Body of pancreas (tissue), 4 donors: ENCODE data around the gene NOS3.

ENCODE experiments used
- POLR2A ChIP-seq, 3 donors: fragments of 450-650 bp; IDR thresholded peaks; one replicate each; pipeline ENCODE4 v1.6.1; 2016; ENCODE audit warnings: antibody characterized with exemption in 3 of 3, mild to moderate bottlenecking in 2 of 3
- TF ChIP-seq, protein P1 (sequence below), 7 experiments: fragments of 450-650 bp in 4 of 7; fragments of 200-600 bp in 3 of 7; sonication (generic) in 3 of 7; IDR thresholded peaks; one replicate each; pipeline ENCODE4 v1.5.1; 2016 to 2019; ENCODE audit warnings: antibody characterized with exemption in 7 of 7

DNA sequence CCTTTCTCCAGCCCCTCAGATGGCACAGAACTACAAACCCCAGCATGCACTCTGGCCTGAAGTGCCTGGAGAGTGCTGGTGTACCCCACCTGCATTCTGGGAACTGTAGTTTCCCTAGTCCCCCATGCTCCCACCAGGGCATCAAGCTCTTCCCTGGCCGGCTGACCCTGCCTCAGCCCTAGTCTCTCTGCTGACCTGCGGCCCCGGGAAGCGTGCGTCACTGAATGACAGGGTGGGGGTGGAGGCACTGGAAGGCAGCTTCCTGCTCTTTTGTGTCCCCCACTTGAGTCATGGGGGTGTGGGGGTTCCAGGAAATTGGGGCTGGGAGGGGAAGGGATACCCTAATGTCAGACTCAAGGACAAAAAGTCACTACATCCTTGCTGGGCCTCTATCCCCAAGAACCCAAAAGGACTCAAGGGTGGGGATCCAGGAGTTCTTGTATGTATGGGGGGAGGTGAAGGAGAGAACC, 2.1 kb downstream of the NOS3 start:
- no peak for TF ChIP-seq POLR2A (IDR thresholded peaks at IDR 0.05)
- TF ChIP-seq, protein P1, sequence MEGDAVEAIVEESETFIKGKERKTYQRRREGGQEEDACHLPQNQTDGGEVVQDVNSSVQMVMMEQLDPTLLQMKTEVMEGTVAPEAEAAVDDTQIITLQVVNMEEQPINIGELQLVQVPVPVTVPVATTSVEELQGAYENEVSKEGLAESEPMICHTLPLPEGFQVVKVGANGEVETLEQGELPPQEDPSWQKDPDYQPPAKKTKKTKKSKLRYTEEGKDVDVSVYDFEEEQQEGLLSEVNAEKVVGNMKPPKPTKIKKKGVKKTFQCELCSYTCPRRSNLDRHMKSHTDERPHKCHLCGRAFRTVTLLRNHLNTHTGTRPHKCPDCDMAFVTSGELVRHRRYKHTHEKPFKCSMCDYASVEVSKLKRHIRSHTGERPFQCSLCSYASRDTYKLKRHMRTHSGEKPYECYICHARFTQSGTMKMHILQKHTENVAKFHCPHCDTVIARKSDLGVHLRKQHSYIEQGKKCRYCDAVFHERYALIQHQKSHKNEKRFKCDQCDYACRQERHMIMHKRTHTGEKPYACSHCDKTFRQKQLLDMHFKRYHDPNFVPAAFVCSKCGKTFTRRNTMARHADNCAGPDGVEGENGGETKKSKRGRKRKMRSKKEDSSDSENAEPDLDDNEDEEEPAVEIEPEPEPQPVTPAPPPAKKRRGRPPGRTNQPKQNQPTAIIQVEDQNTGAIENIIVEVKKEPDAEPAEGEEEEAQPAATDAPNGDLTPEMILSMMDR (IDR thresholded peaks at IDR 0.05) = no peak
